HuH-7 (cell line): ENCODE data around the gene CSNK1G1.
A peak's percentile ranks its signal among the peaks of the same experiment; 100 is the strongest.

Source experiments
- DNase-seq: peaks from one replicate; pipeline ENCODE4 v3.0.0; 2011; ENCODE audit warnings: low spot score

CSNK1G1 gene

DNA sequence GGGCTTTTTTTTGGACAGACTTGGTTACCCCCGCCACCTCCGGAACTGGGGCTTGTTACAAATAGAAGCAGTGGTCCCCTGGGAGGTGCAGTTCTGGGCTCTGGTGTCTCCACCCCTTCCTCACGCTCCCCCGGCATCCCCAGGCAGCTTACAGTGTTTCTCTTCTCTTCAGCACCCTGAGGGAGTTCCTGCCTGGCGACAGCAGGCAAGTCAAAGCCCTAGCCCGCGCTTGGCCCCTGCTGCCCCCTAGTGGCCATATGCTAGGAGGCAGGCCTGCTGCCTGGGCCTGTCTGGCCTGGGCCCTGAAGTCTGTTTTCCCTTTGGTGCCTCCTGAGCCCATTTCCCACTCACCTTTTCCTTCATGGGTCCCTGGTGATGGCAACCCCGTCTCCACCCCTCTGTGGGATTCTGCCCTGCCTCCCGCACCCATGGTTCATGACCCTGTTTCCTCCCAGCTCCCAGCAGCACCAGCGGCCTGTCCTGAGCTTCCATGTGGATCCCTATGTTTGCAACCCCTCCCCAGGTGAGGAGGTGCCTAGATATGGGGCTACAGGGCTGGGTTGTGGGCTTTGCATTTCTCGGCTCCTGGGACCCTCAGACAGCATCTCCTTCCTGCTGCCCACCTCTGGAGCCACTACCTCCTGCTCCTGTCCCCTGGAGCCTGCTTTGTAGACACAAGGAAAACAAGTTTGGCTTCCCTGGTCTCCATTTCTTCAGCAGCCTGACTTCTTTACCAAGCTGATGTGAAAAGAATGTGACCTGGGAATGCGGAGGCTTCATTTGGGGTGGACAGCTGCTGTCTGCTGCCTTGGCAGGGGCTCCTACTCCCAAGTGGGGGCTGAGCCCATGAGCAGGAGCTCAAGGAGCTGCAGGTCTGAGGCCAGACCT lies 202.2 kb downstream of the CSNK1G1 start:
- peak; percentile 96 for DNase-seq

DNA sequence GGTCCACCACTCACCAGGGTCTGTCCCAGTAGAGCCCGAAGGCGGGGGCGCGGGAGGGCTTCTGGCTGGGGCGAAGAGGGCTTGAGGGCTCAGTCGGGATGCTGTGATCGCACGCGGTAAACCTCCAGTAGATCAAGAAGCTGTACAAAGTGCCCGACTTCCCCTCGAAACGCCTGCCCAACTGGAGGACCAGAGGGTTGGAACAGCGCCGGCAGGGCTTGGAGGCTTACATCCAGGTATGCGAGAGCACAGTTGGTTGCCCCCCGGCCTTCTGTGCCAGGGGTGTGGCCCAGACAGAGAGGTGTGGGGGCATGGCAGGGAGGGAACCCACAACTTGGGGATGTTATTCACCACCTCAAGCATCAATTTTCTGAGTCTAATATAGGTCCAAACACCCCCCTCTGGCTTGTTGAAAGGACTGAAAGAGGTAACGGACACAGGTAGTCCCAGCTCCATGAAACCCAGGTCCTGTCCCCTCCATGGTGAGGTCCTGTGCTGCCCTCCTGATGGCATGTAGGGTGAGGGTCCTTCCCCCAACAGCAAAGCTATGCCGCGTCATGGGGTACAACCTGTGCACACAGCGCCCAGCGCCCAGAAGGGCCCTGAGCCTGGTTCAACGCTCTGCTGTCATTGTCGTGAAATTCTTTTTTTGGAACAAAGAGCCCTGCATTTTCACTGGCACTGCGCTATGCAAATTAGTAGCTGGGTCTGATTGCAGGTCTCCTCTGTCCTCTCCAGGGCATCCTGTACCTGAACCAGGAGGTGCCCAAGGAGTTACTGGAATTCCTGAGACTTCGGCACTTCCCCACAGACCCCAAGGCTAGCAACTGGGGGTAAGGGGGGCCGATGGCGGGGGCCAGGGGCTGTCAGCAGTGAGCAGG lies 203.2 kb downstream of the CSNK1G1 start:
- DNase-seq, result no peak

DNA sequence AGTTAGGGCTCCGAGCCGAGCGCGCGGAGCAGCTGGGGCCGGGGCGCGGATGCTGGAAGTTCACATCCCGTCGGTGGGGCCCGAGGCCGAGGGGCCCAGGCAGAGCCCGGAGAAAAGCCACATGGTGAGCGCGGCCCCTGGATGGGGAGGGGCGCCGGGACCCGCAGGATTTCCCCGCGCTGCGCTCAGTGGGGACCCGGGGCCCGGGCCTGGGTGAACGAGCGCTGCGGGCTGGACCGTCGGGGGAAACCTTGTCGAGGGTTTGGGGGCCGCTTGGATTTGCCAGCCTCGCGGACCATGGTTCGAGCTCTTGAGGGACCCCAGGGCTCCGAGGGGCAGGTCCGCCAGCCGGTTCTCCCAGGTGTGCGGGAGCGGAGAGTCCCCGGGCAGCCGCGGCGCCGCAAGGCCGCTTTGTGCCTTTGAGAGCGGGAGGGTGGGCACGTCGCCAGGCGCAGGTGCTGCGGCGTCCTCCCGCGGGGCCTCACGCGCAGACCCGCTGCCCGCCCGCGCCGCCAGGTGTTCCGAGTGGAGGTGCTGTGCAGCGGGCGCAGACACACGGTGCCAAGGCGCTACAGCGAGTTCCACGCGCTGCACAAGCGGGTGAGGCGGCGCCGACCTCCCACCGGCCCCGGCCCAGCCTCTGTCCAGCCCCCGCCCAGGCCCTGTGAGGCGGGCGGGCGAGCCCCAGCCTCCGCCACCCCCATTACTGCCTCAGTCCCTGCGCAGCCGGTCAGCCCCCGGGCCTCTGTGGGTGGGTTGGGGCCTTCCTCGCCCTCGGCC lies 204.1 kb downstream of the CSNK1G1 start, which contains the start of gene SNX22:
Gene SNX22, plus strand, starts transcription at position 5 of the 780 bp plus-strand sequence. Its CDS starts 45 bp downstream, at position 50.
- peak; percentile 46 for DNase-seq

DNA sequence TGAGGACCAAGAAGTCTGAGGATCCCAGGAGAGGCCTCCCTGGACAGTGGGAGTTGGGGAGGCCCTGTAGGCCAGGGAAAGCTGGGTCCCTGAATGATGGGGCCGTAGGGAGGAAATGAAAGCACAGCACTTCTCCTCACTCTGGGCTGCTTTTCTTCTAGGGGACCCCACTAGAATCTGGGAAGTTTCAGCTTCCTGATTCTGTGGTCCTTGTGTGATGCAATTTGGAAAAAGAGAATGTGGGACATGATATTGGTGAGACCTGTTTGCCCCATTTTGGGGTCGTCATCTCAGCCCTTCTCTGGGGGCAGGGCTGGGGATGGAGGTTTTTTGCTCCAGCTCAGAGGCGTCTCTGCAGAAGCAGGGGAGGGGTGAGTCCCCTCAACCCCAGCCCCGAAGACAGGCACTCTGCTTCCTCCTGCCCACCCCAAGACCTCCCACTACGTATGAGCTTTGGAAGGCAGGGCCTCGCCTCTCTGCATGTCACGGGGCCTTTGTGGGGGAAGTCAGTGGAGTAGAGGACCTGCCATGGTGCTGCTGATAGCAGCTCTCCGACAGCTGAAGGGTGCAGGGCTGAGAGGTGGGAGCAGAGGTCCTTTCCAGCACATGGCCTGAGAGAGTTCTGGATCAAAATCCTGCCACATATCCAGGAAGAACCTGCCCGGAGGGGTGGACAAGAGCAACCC lies 205.9 kb downstream of the CSNK1G1 start:
- DNase-seq, result no peak

DNA sequence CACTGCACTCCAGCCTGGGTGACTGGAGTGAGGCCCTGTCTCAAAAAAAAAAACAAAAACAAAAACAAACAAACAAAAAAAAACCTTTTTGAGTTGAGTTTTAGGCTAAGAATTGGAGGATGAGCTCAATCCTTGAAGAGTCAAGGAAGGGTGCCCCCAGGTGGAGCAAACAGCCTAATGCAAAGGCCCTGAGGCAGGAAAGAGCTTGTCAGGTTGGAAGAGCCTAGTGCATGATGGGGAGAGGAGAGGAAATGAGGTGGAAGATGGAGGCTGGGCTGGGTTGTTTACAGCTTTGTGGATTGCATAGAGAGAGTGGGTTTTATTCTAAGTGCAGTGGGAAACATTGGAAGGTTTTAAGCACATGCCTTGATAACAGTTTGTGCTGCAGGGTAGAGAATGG lies 206.5 kb downstream of the CSNK1G1 start:
- peak; percentile 63 for DNase-seq

DNA sequence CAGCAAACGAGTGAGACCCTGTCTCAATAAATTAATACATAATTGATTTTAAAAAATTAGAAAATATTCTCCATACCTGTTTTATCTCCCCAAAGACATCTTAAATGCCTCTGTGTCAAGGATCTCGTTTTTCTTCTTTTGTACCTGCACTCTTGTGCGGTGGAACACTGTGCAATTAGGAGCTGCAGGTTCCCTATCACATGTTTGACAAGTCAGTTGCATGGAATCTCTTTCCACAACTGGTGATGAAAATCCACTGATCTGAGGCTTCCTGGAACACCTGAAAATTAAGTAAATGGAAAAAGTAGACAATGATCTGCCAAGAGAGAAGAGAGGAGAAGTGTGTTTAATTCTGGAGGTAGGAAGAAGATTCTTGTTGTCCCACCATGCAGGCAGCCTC lies 207.4 kb downstream of the CSNK1G1 start:
- no peak for DNase-seq

DNA sequence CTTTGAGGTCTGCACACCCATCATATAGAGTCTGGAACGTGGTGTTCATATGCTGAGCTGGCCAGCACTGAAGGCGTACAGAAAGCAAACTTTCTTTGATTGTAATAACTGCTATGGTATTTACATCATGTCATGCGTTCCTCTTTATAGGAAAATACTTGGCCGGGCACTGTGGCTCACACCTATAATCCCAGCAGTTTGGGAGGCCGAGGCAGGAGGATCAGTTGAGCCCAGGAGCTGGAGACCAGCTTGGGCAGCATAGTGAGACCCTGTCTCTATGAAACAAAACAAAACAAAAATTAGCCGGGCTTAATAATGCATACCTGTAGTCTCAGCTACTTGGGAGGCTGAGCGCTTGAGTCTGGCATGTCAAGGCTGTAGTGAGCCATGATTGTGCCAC lies 207.8 kb downstream of the CSNK1G1 start:
- no peak for DNase-seq

DNA sequence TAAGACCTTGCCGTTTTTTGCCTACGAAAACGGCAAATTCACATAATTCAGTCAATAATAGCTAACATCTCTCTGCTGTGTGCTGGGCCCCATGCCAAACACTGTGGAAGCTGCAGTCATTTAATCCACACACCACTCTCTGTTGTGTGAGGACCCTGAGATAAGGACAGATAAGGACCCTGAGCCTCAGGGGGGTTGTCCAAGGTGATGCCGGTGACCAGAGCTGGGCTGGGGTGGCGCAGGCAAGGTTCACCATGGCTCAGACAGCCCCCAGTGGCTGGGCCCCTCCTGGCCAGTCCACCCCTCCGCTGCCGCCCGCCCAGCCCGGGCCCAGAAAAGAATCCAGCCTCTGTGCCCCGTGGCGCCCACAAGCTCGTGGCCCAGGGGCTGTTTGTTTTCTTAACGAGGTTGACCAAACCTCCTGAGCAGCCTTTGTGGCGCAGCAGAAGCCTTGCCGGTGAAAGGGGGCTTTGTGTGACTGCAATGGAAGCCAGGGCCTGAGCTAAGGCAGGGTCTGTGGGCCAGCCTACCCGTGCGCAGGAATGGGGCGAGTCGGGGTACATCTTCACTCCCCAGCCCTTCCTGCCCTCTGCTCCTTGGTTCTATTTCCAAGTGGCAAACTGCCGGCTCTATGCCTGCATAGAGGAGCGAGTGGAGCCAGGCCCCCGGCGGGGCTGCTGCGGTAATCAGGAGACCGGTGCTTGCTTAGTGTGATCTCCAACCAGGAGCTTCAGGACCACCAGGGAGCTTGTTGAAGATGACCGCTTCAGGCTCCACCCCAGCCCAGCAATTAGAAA lies 208.9 kb downstream of the CSNK1G1 start:
- no peak for DNase-seq

DNA sequence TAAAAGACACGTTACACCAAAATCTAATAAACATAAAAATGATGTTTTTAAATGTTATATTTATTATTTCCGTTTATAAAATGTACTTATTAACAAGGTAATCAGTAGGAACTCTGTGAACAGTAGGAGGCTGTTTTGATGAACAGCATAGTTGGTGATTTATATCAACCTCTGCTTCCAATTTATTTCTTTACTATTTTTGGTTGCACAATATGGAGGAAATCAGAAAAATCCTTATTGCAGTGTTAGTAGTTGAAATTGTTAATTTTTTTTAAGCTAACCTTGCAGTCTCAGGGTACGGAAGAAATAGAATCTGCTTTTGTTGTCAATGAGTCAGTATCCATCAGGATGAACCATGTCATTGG lies 209.5 kb downstream of the CSNK1G1 start:
- no peak for DNase-seq

DNA sequence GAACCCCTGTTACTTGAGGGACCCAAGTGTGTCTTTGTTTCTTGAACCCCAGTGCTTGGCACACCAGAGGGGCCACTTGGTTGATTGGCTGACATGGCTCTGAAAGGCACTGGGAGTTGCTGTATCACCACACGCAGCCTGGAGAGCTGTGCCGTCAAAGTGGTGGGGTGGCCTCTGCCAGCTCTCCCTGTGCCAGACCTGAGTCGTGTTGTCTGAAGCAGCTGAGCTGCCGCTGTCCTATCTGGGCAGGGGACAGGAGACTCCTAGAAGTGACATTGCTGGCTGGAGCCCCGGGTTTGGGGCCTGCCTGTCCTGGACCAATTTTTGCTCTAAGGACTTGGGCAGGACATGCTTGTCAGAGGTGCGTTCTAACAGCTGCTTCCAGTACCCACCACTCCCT lies 209.9 kb downstream of the CSNK1G1 start:
- no peak for DNase-seq

DNA sequence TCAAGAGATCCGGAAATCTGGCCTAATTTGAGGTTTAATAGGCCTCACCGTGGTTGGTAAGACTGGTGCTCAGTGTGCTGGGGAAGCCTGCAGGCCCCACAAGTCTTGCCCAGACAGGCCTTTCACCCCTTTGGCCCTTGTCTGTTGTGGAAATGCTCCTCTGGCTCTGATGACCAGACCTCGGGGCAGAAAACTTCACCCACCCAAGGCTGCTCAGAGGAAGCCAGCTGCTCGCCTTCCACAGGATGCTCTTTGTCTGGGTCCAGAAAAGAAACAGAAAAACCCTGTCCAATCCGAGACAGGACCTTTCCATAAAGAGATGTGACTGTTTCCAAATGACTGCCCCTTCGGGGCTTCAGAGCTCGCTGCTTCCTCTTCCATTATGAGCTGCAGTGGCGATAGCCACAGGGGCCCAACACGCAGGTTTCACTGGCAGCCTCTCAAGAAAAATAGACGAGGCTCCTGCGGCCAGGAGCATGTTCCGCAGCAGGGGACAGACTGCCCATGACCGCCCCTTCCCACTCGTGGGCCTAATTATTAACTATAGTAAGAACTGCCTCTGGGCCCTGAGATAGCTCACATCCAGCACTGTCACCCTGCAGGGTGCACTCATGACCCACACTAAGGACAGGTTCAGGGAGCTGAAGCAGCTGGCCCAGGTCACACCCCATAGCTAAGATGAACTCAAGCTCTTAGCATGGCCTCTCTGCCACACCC lies 211.2 kb downstream of the CSNK1G1 start:
- no peak for DNase-seq

DNA sequence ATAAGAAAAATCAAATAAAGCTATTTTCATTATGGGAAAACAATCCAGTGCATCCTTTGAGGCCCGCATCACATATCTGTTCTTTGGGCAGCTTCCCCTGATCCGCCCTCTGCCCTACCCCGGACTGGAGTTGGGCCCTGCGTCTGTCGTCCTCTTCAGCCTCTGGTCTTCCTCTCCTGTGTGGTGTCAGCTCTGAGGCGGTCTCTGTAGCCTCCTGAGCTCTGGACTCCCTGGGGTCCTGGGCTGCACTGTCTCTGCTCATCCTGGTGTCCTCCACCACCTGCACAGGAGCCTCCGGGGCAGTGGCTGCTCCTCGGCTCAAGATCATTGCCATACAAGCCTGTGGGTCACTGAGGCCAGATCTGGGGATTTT lies 211.8 kb downstream of the CSNK1G1 start:
- no peak for DNase-seq

DNA sequence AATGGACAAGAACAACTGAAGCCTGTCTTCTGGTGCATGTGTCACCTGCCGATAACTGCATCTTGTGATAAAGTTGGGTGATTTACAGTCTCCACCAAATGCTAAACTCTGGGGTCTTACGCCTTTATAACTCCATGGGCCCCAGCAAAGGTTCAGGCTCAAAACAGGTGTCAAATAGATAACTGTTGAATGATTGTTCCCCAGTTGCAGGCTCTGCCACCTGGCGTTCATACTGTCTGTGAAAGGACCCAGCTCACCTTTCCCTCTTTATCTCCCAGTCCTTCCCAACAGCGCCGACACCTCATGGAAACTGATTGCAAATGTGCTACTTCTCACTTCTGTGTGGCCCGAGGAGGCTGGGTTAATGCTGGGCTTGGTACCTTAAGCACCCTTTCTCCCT lies 212.7 kb downstream of the CSNK1G1 start:
- DNase-seq, result no peak

DNA sequence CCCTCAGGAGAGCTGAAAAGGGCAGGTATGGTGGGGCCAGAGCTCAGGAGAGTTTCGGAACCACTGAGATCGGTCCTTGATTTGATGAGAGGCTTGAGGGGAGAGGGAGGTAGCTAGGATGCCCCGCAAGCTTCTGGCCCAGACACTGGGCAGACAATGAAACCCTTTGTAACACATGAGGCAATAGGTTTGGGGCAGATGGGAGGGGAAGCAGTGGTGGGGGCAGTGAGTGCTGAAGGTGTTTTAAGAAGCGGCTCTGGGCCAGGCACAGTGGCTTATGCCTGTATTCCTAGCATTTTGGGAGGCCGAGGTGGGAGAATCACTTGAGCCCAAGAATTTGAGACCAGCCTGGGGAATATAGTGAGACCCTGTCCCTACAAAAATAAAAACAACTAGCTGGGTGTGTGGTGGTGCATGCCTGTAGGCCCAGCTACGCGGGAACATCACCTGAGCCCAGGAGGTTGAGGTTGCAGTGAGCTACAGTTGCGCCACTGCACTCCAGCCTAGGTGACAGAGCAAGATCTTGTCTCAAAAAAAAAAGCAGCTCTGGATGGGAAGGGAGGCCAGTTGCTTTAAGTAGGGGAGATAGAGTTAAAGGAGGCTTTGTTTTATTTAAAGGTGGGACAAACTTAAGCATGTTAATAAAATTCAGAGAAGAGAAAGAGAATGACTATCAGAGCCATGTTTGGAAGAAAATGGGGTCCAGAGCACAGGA lies 214.0 kb downstream of the CSNK1G1 start:
- DNase-seq, result no peak

DNA sequence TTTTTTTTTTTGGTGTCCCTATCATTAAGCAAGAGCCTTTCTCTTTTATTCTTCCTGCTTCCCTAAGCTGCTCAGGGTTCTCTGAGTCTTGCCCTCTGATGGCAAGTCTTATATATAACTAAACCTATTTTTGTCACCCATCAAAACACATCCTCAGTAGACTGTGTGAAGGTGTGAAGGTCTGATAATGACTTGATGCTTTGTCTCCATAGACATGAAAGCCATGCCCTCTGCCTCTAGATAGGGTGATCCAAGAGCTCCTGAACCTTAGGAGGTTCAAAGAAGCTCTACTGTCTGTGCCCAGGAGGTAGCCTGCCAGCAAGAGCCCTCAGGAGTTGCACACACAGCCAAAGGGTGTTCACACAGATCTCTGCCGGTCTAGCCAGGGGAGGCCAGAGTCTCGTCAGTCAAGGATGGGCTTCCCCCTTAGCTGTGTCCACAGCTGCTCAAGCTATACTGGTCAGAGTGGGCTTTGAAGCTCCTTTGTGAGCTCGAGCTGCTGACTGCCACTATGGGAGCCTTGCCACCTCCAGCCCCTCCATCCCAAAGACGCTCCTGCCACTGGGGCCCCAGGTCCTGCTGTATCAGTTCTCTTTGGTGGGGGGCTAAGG lies 217.5 kb downstream of the CSNK1G1 start:
- no peak for DNase-seq

DNA sequence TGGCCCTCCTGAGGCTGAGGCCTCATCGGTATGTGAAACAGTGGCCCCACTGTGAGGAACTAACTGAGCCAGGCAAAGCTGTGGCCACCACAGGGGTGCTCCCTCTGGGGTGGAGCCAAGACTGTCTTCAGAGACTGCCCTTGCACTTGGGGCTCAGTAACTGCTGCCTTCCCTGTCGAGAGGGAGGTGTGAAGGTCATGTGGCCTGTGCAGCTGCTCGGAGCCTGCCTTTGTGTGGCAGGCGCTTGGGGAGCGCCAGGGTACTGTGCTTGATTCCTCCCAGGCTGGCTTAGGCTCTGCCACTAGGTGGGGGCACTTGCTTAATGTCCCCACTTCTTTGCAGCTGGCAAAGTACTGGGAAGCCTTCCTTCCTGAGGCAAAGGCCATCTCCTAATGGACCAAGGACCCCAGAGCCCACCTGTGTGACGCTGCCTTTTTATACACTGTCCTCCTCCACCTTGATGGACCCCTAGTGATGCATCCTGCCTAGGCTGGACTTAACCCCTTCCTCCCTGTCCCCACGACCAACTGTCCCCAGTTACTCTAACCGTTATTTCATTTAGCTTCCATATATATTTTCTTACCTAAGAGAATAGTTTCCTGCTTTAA lies 218.6 kb downstream of the CSNK1G1 start:
- no peak for DNase-seq

DNA sequence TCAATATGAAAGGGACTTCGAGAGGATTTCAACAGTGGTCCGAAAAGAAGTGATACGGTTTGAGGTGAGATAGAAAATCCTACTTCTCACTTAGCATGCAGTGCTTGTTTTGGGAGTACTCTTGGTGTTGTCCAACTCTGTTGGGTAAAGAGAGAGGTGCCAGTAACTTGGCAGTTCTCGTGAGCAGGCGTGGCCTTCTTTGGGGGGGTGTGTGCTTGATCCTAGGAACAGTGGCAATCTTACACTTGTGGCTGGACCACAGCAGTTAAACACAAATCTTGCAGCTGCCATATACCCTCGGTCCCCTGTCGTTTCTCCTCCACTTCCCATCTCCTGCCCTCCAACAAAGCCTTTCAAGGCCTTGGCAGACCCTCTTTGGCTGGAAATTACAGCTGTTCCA lies 219.6 kb downstream of the CSNK1G1 start:
- no peak for DNase-seq

DNA sequence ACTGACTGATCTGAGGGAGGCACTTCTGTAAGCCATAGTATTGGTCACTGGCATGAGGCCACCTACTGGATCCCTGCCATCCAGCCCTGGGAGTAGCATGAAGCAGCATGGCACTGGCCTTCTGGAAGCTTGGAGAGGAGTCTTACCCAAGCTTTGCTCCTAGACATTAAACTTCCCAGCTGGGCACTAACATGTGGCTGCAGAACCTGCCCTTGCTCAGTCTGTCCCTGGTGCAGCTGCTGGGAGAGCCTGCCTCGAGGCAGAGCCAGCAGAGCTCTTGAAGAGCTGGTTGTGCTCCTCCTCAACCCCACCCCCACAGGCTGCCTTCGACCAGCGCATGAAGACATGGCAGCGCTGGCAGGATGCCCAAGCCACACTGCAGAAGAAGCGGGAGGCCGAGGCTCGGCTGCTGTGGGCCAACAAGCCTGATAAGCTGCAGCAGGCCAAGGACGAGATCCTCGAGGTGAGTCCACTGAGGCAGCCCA lies 221.6 kb downstream of the CSNK1G1 start:
- DNase-seq, result no peak
